K562 (cell line): ENCODE measurements around the gene CRACR2B. TPM values are rescaled to one million over a fixed set of nuclear protein-coding genes. Genes with fewer than 3 reads are reported as not detected.

ENCODE experiments used
- ARID3B ChIP-seq: fragments of 250-450 bp; sonication (Bioruptor Pico); IDR thresholded peaks from 2 replicates; pipeline ENCODE4 v1.4.0; 2020; ENCODE audit warnings: borderline replicate concordance
- DACH1 ChIP-seq: fragments of 450-650 bp; IDR thresholded peaks from 2 replicates; pipeline ENCODE4 v1.6.1; 2018; ENCODE audit not compliant: partially characterized antibody
- E2F3 ChIP-seq: fragments of 250-450 bp; sonication (Bioruptor Pico); IDR thresholded peaks from 2 replicates; pipeline ENCODE4 v1.4.0; 2020; ENCODE audit warnings: mild to moderate bottlenecking
- ELF1 ChIP-seq: fragments of 200-800 bp; sonication (Bioruptor generic); IDR thresholded peaks from 2 replicates; pipeline ENCODE4 v1.6.1; 2016; ENCODE audit warnings: missing genetic modification characterization, missing compliant biosample characterization
- ELF2 ChIP-seq: fragments of 250-450 bp; sonication (Bioruptor Pico); IDR thresholded peaks from 2 replicates; pipeline ENCODE4 v1.5.0; 2021; ENCODE audit warnings: mild to moderate bottlenecking
- HLTF ChIP-seq: fragments of 450-650 bp; IDR thresholded peaks from 2 replicates; pipeline ENCODE4 v1.6.1; 2016
- HOXB6 ChIP-seq: fragments of 250-450 bp; sonication (Bioruptor Pico); IDR thresholded peaks from 2 replicates; pipeline ENCODE4 v1.5.1; 2022; ENCODE audit warnings: mild to moderate bottlenecking, borderline replicate concordance
- IFI16 ChIP-seq: fragments of 250-450 bp; sonication (Bioruptor Pico); IDR thresholded peaks from 2 replicates; pipeline ENCODE4 v2.1.2; 2022; ENCODE audit warnings: mild to moderate bottlenecking, inconsistent platforms
- NFATC3 ChIP-seq: fragments of 450-650 bp; IDR thresholded peaks from 2 replicates; pipeline ENCODE4 v1.6.1; 2017; ENCODE audit warnings: mild to moderate bottlenecking
- POLR2G ChIP-seq: fragments of 200-400 bp; formaldehyde crosslinking; IDR thresholded peaks from 2 replicates; pipeline ENCODE4 v1.6.1; 2017; ENCODE audit warnings: low read depth, mild to moderate bottlenecking, antibody characterized with exemption, low read length, moderate library complexity
- PURB ChIP-seq: sonication (generic); formaldehyde crosslinking; IDR thresholded peaks from 2 replicates; pipeline ENCODE4 v1.9.0; 2021; ENCODE audit warnings: low read depth, mild to moderate bottlenecking, missing genetic modification reagents
- RBFOX2 ChIP-seq: fragments of 200-400 bp; formaldehyde crosslinking; IDR thresholded peaks from 2 replicates; pipeline ENCODE4 v1.6.1; 2017; ENCODE audit warnings: low read depth, mild to moderate bottlenecking, low read length, moderate library complexity
- RBM15 ChIP-seq: fragments of 200-400 bp; formaldehyde crosslinking; IDR thresholded peaks from 2 replicates; pipeline ENCODE4 v1.6.1; 2018; ENCODE audit warnings: mild to moderate bottlenecking, low read length, moderate library complexity; ENCODE audit not compliant: insufficient read depth
- RBM39 ChIP-seq: fragments of 200-400 bp; formaldehyde crosslinking; optimal IDR thresholded peaks from 2 replicates; pipeline ENCODE3; 2018; ENCODE audit warnings: low read depth, low read length
- SNRNP70 ChIP-seq: fragments of 200-400 bp; formaldehyde crosslinking; optimal IDR thresholded peaks from 2 replicates; pipeline ENCODE3; 2017; ENCODE audit warnings: low read depth, low read length
- TBL1XR1 ChIP-seq, 2 experiments: IDR thresholded peaks; 2 replicates each; pipeline ENCODE4 v1.6.1; 2012; ENCODE audit warnings: improper control_type of control experiment in 2 of 2, low read length in 2 of 2, mild to moderate bottlenecking in 1 of 2
- ZBTB17 ChIP-seq: fragments of 450-650 bp; formaldehyde crosslinking; IDR thresholded peaks from 2 replicates; pipeline ENCODE4 v1.4.0; 2020; ENCODE audit warnings: mild to moderate bottlenecking
- ZNF232 ChIP-seq: sonication (generic); formaldehyde crosslinking; IDR thresholded peaks from 2 replicates; pipeline ENCODE4 v1.8.0; 2022; ENCODE audit warnings: mild to moderate bottlenecking, missing genetic modification reagents
- ZNF449 ChIP-seq: fragments of 250-450 bp; sonication (Bioruptor Pico); IDR thresholded peaks from 2 replicates; pipeline ENCODE4 v1.8.0; 2022; ENCODE audit warnings: moderate library complexity, mild to moderate bottlenecking, inconsistent platforms
- polyA plus RNA-seq, 8 experiments: library from polyadenylated mRNA; depleted of rRNA in 4 of 8; stranded (reverse) in 5 of 8; unstranded in 3 of 8; fragments of >200 nt; fragmentation: Nextera tagmentation in 2 of 8; fragmentation: Illumina TruSeq in 1 of 8; extraction: Ambion mirVana in 2 of 8; extraction: Trizol in 1 of 8; gene quantifications; 2 replicates each; pipeline versions ENCODE4 v1.2.1 to v1.2.3, GENCODE V29; 2011 to 2014; ENCODE audit warnings: inconsistent platforms in 1 of 8, missing spikeins in 1 of 8
- total RNA-seq, 7 experiments: library from RNA; depleted of rRNA in 6 of 7; stranded (reverse); fragments of >200 nt in 6 of 7; fragmentation: Illumina TruSeq in 2 of 7; extraction: Trizol in 2 of 7; gene quantifications; 2 replicates each; pipeline versions ENCODE4 v1.2.1 to v1.2.3, GENCODE V29; 2011 to 2021; ENCODE audit warnings: low replicate concordance in 1 of 7

The CRACR2B gene
- total and polyA plus RNA-seq, 9 of the 15 experiments (the other 6 are each of a cell fraction or from before 2014, with no cell fraction given), result 0.10 to 51.0 (median 6.0) TPM

GRCh38 chr11:812390-812789, 15.3 kb upstream of the CRACR2B start (continued):
- no peak for TF ChIP-seq ZNF449 (CRISPR knock-in tag)
- no peak for TF ChIP-seq IFI16 (CRISPR knock-in tag)
- TF ChIP-seq NFATC3, result no peak
- TF ChIP-seq PURB (CRISPR knock-in tag), result no peak
- no peak for TF ChIP-seq TBL1XR1 (IDR thresholded peaks at IDR 0.05; ENCODE audit: low read length in 2 of 2)
- TF ChIP-seq HOXB6 (CRISPR knock-in tag), result no peak
- TF ChIP-seq HLTF, result no peak
- peak; percentile 64 for TF ChIP-seq POLR2G
- TF ChIP-seq SNRNP70, result peak; percentile 27
- no peak for TF ChIP-seq RBM15
- peak; percentile 80 for TF ChIP-seq RBFOX2
- peak; percentile 14 for TF ChIP-seq RBM39
- no peak for TF ChIP-seq ELF1 (tag)
- no peak for TF ChIP-seq E2F3 (CRISPR knock-in tag)
- no peak for TF ChIP-seq DACH1
- no peak for TF ChIP-seq ZBTB17 (CRISPR knock-in tag)
- TF ChIP-seq ARID3B (CRISPR knock-in tag), result no peak
- TF ChIP-seq ZNF232 (CRISPR knock-in tag), result no peak
- TF ChIP-seq ELF2 (CRISPR knock-in tag), result no peak
